HG03135 (cell line): ENCODE measurements around the gene ASPG.

Experiments used
- ATAC-seq: cut with Tn5 transposase; IDR thresholded peaks from one replicate; pipeline ENCODE4 v1.9.1; 2021; ENCODE audit warnings: mild to moderate bottlenecking, moderate library complexity; ENCODE audit not compliant: unreplicated experiment

ASPG gene

DNA sequence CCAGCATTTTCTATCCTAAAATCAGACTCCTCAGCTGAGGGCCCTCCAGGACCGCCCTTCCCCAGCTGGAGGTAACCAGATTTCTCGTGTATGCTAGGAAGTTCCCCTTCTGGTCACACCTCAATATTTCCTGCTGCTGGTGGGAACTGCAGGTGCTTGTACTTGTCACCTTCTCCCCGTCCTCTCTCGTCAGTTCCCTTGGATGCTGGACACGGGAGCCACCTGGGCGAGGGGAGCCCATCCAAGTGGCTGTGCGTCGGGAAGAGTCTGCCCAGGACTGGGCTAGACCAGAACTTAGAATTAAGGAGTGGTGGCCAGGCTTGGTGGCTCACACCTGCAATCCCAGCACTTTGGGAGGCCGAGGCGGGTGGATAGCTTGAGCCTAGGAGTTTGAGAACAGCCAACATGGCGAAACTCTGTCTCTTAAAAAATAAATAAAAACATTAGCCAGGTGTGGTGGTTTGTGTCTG, 29.7 kb downstream of the ASPG start:
- ATAC-seq = no peak

DNA sequence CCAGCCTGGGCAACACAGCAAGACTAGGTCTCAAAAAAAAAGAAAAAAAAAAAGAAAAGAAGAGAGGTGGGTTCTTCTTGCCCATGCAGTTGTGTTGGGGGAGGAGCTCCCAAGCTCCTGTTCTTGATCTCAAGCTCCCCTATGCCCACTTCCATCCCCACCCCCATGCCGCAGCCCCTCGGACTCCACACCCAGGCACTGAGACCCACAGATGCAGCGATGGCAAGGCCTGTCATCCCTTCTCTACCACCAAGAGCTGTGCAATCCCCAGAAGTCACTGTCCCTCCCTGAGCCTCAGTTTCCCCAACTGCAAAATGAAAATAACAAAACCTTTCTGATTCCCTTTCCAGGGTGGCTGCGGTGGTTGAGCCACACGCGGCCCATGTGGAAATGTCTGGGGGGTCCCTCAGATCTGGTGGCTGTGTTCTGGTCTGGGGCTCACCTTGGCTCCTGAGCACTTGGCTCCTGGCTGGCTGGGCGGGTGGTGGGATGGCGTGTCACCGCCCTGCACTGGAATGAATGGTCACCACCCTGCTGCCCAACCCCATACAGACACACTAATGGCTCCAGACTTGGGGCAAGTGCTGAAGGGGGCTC, 30.3 kb downstream of the ASPG start:
- ATAC-seq = no peak

DNA sequence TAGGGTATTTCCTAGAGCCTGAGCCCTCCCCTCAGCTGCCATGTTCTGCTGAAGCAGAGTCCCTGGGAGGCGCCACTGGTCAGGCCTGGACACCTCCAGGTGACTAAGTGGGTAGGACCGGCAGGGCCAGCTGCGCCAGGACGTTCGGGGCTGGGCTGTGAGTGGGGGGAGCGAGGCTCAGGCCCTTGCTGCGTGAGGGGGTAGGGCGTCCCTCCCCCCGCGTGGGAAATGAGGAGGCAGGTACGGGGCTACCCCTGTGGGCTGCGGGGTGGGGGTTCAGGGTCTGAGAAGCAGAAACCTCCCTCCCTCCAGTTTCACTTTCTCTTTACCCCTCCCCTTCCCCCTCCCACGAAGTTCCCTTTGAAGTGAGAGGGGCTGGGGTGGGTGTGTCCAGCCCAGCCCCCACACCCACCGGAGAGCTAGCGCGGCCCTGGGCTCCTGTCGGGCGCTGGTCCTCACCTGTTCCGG, 30.8 kb downstream of the ASPG start:
- no peak for ATAC-seq

DNA sequence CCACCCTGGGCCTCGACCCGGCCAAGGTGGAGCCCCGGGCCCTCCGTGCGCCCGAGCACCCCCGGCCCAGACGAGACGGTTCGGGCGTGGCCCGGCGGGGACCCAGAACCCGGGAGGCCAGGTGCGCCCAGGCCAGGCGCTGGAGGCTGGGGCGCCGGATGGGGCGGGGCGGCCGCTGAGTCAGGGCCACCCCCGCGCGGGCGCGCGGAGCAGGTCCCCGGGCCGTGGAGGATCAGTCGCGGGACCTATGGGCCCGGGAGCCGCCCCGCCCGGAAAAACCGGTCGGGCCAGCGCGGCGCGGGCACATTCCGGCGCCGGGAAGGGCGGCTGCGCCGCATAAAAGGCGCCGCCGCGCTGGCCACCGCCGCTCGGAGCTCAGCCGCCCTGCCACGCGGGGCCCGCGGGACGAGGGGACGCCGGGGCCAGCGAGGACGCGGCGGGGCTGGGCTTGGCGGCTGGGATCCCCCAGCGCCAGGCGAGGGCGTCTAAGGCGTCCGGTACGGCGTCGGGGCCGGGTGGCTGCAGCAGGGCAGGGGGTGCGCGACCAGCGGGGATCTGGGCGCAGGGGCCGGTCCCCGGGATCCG, 31.3 kb downstream of the ASPG start:
- no peak for ATAC-seq

DNA sequence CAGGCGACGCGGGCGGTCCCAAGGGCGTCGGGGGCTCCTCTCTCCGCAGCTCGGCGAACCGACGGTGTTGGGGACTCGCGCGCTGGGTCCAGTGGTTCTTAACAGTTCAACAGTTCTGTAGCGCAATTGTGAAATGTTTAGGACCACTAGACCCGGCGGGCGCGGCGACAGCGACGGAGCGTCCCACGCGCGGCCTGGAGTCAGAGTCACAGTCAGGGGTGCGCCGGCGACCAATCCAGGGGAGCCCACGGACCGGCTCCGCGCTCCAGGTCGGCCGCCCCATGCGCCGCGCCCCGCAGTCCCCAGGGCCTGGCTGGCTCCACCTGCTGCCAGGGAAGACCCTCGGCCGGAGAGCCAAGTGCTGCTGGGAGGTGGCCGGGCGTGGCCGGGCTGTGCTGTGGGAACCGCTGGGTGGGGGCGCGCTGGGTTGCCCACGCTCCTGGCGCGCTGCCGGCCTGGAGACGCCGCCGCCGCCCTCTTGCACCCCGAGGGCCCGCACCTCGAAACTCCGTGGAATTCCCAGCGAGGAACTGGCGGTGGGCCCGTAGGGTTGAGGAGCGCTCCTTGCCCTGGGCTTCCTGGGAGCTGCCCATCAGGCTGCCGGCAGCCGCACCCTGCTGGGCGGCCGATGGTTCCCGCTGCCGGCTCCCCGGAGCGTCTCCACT, 32.0 kb downstream of the ASPG start:
- ATAC-seq = no peak

DNA sequence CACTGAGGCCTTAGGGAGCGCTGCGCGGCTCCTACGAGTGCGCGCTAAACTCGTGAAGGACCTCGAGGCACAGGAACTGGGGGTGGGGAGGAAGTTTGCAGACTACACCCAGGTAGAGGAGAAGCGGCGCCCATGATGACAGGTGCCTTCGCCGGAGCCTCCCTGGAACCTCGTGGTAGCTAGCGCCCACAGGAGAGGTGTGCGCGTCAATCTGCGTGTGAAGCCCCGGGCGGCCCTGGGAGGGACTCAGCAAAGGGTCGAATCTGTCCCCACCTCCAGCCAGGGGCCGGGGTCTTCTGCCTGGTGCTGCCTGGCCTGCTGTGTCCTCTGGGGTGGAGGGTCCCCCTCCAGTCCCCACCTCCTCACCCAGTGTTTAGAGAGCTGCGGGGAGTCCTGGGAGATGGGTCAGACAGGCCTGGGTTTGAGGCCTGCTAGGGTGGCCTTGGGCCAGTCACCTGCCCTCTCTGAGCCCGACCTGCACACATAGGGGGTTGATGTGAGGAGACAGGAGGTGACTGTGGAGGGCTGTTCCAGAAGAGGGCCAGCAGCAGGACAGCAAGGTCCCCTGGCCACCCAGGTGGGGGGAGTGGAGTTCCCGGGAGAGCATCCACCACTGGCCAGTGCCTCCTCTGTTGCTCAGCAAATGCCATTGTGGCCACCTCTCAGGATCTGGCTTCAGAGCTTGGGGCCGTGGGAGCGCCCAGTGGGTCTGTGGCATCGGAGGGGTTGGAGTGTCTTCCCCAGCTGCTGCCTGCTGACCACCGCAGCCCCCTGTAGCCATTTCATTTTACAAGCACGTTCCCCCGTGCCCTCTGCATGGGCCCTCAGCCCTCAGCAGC, 32.7 kb downstream of the ASPG start:
- ATAC-seq = no peak

DNA sequence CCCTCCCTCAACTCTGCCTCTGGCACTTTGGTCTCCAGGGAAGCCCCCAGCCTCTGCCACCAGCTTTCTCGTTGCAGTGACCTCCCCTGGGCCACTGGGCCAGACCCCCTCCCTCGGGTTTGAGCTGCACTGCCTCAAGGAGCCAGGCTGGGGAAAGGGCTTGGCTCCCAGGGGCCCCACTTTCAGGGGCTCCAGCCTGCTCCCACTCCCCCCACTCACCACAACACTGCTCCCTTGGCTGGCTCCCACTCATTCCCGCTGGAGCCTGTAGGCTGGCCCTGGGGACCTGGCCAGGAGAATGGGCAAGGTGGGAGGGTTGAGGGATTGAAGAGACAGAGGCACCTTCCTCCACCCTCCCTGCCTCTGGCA, 33.6 kb downstream of the ASPG start:
- no peak for ATAC-seq

DNA sequence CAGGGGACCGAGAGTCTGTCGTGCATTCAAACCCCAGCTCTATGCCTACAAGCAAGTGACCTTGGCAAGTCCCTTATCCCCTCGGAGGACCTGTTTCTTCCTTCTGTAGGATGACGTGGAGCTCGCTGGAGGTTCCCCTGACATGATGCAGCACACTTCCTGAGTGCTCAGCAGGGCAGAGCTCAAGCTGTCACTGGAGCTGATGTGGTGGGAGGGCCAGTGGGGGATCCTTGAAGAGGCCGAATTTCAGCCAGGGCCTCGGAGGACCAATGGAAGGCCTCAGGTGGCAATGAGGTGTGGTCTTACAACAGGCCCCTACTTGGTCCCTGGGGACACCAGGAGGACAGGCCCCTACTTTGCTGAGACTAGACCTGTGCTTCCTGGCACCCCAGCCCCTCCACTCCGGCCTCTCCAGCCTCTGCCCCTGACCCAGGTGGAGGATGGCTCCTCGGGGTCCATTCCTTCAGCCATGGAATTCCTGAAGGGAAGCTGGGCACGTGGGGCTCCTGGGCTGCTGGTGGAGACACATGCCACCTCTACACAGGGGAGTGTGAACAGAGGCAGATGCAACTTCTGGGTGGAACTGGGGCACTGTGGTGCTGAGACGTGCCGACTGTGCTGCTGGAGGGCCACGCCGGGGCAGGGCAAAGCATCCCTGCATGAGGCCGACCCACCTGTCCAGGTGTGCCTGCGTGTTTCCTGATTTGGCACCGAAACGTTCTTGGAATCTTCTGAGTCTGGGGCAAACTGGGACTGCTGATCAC, 34.2 kb downstream of the ASPG start:
- no peak for ATAC-seq

DNA sequence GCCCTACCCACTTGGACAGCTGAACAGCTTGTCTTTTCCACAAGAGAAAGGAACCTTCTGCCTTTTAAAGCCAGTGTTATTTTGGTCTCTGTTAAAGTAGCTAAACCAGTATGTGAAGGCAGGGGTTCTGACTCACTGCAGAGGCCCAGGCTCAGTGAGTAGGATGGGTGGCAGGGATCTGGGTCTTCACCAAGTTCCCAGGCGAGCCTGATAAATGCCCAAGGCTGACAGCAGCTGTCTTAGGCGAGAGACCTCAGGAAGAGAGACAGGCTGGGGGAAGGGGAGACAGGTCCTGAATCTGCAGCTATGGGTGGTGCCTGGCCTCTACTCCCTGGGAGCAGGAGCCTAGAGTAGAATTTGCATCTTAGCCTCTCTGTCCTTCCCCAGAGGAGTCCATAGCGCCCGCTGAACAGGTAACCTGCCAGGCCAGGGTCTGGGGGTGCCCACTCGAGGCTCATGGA, 34.8 kb downstream of the ASPG start:
- ATAC-seq = no peak

DNA sequence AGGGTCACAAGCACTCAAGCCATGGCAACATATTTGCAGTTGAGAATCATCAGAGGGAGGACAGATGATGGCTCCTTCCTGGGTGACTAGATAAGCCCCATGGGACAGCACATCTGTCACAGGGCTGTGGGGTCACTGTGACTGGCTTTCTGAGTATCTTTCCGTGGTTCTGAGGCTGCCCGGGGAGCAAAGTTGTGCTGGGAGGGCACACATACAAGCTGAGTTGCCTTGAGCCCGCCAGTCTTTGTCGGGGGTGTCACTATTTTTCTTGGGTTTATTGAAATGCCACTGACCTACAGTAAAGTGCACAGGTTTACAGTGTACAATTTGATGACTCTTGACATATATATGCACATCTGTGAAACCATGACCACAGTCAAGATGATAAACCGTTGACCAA, 35.6 kb downstream of the ASPG start:
- ATAC-seq = no peak

DNA sequence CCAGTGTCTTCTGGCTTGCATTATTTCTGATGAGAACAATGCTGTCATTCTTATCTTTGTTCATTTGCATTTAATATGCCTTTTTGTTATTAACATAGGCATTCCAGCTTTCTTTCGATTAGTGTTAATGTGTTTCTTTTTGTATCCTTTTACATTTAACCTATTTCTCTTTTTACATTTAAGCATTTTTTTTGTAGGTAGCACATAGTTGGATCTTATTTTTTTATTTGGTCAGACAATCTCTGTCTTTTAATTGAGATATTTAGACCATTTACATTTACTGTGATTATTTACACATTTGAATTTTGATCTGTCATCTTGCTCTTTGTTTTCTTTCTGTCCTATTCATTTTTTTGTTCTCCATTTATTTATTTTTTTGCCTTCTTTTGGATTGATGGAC, 38.4 kb downstream of the ASPG start:
- no peak for ATAC-seq

DNA sequence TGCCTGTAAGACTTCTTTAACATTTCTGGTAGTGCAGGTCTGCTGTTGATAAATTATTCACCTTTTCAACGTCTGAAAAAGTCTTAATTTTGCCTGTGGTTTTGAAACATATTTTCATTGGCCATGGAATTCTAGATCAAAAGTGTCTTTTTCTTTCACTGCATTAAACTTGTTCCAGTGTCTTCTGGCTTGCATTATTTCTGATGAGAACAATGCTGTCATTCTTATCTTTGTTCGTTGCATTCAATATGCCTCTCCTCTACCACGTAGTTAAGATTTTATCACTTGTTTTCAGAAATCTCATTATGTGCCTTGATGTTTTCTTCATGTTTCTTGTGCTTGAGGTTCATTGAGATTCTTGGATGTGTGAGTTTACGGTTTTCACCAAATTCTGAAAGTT, 39.5 kb downstream of the ASPG start:
- ATAC-seq = no peak

DNA sequence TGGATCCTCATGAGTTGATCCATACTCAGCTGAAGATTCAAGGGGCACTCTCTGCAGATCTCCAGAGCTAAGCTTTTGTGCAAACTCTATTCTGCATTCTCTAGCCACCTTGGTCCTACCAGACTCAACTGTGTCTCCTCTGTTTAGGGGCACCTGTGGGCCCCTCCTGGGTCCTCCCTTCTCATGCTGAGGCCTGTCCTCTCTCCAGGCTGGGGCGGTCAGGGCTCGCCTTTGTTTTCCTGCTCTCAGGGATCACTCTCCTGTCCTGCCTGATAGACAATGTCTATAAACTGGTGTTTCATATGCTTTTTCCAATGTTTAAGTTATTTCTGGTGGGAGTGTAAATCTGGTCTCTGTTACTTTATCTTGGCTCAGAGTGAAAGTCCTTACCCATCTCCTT, 41.3 kb downstream of the ASPG start:
- no peak for ATAC-seq

DNA sequence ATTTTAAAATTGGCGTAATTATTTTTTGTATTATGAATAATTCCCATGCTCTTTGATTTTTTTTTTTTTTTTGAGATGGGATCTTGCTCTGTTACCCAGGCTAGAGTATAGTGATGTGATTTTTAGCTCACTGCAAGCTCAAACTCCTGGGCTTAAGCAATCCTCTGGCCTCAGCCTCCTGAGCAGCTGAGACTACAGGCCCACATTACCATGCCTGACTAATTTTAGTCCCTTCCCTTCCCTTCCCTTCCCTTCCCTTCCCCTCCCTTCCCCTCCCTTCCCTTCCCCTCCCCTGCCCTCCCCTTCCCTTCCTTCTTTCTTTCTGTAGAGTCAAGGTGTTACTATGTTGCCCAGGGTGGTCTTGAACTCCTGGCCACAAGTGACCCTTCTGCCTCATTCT, 43.5 kb downstream of the ASPG start:
- no peak for ATAC-seq

DNA sequence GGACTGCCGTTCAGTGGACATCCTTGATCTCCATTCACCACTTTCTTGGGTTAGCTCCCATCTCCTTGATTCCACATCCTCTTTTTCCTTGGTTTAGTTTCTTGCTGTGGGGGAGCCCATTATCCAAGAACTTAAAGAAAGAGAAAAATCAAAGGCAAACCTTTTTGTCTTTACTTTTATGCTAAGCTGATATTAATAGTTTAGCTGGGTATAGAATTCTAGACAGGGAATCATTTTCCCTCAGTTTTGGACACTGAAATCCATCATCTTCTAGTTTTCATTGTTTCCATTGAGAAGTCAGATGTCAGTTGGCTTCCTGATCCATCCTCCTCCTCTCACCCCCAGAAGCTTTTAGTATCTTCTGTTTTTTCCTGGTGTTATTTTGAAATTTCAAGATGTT, 44.1 kb downstream of the ASPG start:
- ATAC-seq = no peak

DNA sequence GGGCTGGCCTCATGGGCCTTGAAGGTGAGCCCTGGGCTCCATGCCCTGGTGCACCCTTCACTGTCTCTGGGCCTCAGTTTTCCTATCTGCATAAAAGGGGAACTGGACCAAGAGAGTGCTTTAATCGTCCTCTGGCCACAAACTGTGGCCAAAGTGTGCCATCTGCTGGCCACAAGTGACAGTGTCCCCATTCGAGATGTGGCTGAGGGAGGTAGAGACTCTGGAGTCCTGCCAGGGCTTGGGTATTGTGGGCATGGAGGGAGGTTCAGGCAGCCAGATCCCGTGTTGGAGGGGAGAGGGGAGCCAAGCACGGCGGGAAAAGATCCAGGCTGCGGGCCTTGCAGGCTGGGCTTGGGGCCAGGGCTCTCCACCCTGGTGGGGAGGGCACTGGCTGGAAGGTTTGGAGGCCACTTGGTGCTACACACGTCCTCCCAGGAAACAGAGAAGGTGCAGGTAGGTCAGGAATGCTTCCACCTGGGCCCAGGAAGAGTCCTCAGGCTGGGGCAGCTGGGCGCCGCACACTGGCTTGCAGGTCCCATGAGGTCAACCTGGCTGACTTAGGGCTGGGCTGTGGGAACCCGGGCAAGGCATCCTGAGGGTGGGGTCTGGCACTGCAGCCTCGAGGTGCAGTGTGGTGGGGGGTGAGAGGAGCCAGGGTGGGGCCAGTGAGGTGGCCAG, 45.6 kb downstream of the ASPG start:
- no peak for ATAC-seq

DNA sequence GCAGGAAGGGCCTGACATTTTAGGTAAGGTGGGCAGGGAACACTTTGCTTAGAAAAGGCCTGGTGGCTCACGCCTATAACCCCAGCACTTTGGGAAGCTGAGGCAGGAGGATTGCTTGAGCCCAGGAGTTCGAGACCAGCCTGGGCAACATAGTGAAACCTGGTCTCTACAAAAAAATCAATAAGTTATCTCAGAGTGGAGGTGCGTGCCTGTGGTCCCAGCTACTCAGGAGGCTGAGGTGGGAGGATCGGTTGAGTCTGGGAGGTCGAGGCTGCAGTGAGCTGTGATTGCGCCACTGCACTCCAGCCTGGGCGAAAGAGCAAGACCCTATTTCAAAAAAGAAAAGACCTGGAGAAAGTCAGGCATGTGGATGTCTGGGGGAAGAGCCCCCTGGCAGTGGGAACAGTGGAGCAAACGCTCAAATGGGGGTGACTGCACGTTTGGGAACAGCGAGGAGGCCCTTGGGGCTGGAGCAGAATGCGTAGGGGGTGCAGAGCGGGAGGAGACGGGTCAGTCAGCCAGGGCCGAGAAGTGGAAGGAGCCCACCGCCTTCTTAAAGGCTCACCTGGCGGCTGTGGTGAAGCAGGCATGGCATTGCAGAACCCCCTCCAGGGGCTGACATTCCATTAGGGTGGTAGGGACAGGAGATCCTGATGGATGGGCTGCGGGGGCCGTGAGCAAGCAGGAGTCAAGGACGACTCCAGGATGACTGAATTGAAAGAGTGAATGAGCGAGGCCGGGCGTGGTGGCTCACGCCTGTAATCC, 46.6 kb downstream of the ASPG start:
- ATAC-seq = no peak

DNA sequence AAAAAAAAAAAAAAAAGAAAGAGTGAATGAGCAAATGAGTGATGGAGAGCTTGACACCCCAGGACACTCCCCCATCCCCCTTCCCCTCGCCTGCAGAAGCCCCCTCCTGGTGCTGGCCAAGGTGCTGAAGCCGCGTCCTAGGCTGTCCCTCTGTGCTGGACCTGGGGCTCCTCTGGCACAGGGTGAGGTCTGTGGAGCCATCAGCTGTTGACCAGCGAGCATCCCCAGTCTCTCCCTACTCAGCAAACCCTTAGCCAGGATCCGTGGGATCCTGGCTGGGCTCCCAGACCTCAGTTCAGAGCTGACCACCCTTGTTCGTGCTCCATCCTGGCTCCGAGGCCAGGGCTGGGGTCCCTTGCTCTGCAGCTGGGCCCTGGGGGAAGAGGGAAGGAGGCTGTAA, 47.5 kb downstream of the ASPG start:
- no peak for ATAC-seq

DNA sequence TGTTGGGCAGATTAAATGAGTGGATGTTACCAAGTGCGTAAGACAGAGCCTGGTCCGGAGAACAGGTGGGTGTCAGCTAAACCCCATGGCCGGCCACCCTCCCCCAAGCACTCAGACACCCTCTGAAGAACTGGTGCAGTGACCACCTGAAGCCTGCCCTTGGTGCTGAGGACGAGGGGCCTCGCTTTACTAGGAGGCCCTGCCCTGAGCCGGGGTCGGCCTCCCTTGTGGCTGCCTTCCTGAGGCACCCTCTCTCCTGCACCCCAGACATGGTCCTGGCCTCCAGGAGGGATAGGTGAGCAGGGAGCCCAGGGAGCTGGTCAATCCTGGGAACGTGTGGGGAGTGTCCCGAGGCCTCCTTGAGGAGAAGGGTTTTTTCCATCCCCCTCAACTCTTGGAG, 48.0 kb downstream of the ASPG start:
- ATAC-seq = no peak
